ENCODE measurements around the gene TFAM.
A peak's percentile ranks its signal among the peaks of the same experiment; 100 is the strongest.
"Not testable (repeated sequence)": the region's sequence is repeated elsewhere in the genome, so short reads cannot be mapped to it uniquely, and the experiment has no call there.

The TFAM gene

DNA sequence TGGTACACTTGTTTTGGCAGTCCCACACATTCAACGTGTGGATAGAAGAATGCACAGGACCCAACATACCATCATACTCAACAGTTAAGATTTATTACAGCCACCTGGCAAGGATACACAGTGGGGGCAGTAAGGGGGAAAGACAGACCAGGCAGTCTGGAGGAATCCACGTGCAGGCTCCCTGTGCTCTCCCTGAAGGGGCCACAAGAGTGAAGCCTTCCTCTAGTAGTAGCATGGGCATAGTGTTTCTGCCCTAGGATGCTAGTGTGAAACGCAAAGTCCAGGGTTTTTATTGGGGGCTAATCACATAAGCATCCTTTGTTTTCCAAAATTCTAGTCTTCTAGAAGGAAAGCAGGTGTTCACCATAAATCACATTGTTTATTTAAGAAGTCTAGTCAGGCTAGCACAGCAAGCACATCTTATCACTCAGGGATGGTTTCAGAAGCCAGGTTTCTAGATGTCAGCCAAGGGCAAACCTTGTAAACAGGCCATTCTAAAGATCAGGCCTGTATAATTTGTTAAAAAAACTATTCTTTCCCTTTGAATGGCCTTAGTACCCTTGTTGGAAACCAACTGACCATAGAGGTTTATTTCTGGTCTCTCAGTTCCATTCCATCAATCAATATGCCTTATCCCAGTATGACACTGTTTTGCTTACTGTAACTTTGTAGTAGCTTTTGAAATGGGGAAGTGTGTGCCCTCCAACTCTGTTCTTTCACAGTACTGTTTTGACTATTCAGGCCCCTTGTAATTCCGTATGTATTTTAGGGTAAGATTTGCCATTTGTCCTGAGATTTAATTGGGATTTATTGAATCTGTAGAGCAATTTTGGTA is 12.4 kb upstream of the TFAM start:
- no peak for DNase-seq (ENCODE audit: low spot score)

DNA sequence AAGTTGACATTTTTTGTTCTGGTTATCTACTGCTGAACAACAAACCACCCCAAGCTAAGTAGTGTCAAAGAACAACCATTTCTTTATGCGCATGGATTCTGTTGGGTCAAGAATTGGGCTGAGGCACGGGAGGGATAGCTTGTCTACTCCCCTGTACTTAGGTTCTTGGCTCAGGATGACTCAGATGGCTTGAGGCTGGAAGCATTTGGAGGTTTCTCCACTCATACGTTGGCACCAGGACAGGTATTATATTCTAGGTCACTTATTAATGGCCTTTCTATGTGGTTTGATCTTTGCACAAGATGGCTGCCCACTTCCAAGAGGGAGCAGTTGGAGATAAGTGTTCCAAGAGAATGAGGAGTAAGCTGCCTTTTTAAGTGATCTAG is 11.8 kb upstream of the TFAM start:
- no peak for DNase-seq (ENCODE audit: low spot score)

DNA sequence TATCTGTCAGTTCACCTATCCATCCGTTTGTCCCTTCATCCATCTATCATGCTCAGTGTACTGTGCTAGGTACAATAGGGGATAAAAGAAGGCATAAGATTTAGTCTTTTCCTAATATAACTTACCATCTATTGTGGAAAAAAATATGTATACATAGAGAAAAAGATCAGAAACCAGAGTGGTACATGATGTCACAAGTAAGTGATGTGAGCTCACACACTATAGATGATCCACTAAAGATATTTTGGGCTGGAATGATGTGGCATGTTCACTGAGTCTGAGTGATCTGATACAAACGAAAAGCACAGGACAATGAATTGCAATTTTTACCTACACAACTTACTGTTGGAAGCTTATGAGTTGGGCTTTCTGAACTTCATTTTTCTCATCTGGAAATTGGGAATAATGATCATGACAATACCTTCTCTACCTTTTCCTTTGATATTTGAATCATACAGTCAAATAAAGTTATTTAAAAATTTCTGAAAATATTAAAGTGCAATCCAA is 2.7 kb upstream of the TFAM start:
- DNase-seq (ENCODE audit: low spot score) = no peak

DNA sequence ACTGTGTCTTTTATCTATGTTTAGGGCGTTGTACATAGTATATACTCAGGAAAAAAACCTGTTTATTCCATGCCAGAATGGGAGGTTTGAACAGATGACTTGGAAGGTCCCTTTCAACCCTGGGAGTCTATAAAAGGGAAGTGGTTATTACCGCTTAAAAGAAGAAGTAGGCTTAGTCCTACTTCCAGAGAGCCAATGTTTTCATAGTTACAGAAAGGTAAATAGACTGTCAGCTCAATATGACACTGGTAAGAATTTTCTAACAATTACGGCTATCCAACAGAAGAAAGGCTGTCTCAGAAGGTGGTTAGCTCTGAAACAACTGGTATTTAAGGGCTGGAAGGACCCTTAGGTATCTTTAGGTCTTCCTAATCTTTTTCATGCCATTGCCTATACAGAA is 1.1 kb upstream of the TFAM start:
- no peak for DNase-seq (ENCODE audit: low spot score)

DNA sequence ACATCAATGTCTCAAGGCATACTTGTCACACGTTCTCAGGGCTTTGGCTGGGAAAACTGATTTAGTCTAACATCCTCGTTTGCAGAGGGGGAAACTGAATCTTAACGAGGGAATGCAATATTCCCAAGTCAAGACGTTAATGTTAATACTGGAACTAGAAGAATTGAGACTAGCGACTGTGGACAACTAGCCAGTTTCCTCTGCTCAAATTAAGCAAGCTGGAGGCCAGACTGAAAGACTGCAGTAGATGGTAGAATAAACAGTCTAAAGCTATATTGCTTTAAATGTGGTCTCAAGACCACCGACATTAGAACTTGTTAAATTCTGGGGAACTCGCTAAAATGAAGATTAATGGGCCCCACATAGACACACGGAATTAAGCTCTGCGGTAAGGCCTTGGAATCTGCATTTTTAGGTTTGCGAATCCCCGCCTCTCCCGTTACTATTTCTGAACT is 639 bp upstream of the TFAM start:
- no peak for DNase-seq (ENCODE audit: low spot score)

DNA sequence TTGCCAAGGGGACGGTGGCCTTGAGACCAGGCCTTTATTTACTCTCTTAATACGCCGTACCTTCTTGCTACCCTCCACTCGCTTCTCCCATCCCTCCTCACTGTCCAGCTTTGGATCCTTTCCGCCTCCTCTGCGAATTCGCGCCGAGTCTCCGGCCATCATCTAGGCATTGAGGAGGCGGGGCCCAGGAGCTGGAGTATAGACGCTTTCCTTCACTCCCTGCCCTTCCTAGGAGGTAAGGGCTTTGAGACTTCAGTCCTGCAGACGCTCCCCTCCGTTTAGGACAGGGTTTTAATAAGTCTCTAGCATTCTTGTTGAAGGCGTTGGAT is 538 bp downstream of the TFAM start:
- DNase-seq (ENCODE audit: low spot score) = peak; percentile 19

DNA sequence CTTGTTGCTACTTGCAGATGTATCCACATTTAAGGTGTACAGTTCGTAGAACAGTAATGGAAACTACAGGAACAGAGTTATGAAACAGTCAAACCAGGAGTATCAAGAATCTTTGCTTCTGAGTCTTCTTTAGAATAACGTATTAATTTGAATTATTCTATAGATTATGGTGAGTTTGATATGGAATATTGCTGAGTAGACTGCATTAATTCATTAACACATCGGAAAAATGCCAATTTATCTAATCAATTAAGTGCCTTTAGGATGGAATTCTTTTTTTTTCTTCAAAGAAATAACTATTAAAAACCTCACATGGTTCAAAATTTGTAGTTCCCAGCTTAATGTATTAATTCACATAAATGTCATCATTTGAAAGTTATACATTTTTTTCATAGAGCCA is 3.8 kb downstream of the TFAM start:
- no peak for DNase-seq (ENCODE audit: low spot score)

DNA sequence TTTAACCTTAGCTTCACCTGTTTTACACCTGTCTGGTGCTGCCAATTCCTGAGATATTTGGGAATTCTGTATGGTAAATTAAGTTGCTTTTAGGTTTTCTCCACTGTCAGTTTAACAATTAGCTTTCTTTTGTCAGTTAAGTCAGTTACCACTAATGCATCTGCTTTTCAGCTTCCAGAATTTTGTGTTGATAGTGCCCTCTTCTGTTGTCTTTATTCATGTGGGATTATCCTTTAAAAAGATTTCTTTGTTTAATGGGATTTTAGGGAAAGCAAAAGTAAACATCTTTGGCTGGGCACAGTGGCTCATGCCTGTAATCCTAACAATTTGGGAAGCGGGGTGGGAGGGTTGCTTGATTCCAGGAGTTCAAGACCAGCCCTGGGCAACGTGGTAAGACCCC is 8.1 kb downstream of the TFAM start:
- DNase-seq (ENCODE audit: low spot score) = no peak

DNA sequence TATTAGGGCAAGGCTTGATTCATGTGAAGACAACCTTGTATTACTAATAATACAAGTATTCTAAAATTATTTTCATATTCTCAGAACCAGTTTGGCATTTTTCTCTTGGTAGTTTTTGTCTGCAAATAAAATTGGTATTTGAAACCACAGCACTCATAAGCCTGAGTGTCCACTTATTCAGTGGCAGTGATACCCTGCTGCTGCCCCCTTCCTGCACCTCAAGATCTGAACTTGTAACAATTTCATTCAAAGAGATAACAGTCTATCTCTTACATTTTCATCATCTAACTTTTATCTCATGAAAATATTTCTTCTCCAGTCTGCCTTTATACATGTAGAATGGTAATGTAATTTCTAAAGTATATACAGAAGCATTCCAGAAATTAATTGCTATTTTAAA is 9.3 kb downstream of the TFAM start:
- DNase-seq (ENCODE audit: low spot score) = no peak

DNA sequence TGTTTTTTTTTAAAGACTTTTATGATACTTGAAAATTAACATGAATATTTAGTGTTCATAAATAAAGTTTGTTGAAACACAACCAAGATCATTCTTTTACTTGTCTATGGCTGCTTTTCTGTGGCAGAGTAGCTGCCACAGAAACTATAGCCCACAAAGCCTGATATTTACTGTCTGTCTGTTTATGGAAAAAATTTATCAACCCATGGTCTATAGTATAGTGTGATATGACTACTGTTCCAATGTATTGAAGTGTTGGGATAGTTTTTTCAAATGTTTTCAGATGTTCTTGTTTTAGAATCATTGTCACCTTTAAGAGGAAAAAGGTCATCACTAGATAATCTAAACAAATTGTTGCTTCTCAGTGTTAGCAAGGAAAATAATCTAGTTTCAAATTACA is 10.8 kb downstream of the TFAM start:
- DNase-seq (ENCODE audit: low spot score) = no peak

DNA sequence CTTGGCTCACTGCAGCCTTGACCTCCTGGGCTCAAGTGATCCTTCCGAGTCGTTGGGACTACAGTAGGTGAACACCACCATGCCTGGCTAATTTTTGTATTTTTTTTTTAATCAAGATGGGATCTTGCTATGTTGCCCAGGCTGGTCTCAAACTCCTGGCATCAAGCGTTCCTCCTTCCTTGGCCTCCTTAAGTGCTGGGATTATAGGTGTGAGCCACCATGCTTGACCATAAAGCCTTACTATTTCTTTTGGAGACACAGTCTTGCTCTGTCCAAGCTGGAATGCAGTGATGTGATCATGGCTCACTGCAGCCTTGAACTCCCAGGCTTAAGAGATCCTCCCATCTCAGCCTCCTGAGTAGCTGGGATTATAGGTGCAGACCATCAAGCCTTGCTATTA is 12.6 kb downstream of the TFAM start:
- no peak for DNase-seq (ENCODE audit: low spot score)

DNA sequence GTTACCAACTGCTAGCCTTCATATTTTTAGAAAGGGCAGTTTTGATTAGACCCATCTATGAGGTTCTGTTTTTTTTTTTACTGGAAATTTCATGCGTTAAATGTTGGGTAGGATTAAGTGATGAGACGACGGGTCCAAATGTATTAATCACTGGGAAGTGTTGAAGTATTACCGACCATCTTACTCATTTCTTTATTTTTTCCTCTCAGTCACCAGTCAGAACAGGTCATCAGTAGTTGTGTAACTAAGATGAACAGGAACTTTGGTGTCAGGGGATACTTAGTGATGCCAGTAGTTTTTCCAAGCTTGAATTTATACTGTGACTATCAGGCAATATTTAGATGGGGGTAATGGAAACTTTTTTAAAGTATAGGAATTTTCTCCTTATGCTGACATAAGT is 14.2 kb downstream of the TFAM start:
- DNase-seq (ENCODE audit: low spot score) = no peak

DNA sequence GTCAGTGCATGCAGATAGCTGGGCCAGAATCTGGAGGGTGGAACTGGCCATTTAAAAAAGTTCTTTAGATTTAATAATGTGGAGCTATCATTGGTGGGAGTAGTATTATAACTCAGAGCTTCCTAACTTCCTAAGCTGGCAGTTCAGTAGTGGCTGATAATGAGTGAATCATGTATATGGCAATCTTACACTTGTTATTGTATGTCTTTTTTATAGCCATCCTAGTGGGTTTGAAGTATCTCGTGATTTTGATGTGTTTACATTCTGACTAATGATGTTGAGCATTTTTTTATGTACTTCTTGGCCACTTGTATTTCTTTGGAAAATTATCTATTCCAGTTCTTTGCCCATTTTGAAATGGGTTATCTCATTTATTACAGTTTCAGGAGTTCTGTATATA is 15.4 kb downstream of the TFAM start:
- no peak for DNase-seq (ENCODE audit: low spot score)

DNA sequence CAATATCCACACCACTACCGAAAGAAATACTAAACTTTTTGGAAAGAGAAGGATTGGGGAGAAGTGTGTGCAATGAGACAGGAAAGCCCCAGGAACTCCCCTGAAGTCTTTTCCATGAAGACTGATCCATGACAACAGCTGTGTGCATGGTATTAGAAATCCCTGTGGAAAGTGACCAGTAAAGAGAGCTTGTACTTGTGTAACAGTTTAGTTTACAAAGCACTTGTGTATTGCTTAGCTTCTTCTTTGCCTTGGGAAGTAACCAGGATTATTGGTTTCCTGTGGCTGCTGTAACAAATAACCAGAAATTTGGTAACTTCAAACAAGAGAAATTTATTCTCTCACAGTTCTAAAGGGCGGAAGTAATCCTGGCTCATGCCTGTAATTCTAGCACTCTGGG is 18.8 kb downstream of the TFAM start:
- no peak for DNase-seq (ENCODE audit: low spot score)

DNA sequence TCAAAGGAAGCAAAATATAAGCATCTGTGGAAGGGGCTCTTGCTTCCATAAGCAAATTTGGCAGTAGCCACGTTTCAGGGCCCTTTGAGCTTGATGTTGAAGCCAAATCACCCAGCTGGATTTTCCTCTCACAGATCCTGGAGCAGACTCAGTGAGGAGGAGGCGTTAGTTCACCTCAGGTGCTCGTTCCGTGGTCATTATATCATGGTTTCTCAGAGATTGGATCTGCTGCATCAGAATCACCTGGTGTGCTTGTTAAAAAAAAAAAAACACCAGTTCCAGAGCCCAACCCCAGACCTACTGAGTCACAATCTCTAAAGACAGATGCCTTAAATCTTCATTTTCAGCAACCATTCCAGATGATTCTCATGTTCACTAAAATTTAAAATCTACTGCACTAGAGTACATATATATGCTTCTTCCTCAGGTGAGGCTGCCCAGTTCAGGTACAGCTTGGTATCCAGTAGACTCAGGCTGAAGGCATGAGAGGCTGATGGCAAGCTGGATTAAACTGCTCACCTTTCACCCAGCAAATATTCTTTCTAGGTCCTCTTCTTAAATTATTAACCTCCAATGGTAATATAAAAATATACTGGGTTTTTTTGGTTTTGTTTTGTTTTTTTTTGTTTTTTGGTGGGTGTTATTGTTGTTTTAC is 24.9 kb downstream of the TFAM start:
- no peak for DNase-seq (ENCODE audit: low spot score)

DNA sequence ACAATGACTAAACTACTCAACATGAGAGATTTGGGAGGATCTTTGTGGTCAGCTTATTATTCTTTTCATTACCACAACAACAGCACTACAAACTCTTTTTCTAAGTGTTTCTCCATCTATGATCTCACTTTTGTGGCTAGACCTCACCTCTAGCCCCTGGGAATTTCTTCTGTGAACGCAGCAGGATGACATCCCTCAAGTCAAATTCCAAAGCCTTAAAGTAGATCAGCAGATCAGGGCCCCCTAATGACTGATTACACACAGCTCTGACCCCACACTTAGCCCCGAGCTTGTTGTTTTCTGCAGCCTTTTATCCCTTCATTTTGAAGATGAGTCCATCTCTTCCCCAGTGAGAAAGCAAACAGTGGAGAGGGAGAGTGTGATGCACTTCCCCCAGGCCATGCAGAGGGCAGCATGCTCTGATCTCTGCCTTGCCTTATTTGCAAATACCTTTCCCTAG is 27.3 kb downstream of the TFAM start:
- no peak for DNase-seq (ENCODE audit: low spot score)

DNA sequence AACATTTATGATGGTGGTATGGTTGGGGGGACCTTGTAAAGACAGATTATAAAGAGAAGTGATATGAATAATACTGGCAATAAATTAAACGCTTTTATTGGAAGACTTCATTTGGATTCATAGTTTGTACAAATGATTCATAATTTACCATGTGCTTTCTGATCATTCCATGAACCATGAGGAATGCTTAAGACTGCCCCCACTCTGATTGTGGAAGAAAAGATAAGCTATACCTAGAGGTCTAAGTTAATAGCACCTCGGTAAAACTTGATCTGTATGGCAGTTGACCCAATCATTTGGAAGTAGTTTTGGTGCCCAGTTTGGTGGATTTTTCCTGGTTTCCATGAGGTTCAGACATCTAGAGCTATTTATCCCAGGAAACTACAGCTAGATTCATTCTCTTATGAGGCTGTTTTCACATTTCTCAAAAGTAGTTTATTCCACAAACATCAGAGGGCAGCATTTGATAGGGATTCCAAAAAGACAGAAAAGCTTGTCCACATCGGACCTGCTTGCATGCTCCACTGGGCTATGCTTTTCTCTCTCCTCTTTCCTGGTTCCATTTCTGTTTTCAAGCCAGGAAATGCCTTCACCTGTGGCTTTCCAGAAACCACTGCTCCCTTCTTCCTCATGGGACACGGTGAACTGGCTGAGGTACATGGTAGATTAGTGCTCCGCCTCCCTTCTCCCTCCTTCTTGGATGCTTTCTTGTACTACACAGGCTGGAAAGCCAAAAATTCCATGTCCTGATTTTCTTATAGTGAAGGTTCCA is 29.2 kb downstream of the TFAM start:
- no peak for DNase-seq (ENCODE audit: low spot score)

DNA sequence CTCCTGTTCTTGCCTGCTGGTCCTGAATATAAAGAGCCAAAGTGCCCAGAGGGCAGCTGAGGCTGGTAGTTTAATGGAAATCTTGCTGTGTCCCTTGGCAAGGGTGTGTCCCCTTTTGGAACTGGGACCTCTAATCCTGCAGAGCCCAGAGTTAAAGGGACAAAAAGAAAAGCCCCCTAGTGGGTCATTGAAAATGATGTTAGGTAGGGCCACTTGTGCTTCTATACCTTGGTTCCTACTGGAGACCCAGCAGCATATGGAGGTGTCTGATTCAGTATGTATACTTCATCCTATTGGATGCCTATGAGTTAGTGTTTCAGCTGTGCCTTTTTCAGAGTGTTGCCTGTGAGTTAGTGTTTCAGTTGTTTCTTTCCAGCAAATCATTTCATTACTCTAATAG is 30.5 kb downstream of the TFAM start:
- no peak for DNase-seq (ENCODE audit: low spot score)

DNA sequence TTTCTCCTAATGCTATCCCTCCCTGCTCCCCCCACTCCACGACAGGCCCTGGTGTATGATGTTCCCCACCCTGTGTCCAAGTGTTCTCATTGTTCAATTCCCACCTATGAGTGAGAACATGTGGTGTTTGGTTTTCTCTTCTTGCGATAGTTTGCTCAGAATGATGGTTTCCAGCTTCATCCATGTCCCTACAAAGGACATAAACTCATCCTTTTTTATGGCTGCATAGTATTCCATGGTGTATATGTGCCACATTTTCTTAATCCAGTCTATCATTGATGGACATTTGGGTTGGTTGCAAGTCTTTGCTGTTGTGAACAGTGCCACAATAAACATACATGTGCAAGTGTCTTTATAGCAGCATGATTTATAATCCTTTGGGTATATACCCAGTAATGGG is 32.7 kb downstream of the TFAM start:
- DNase-seq (ENCODE audit: low spot score) = not testable (repeated sequence)

DNA sequence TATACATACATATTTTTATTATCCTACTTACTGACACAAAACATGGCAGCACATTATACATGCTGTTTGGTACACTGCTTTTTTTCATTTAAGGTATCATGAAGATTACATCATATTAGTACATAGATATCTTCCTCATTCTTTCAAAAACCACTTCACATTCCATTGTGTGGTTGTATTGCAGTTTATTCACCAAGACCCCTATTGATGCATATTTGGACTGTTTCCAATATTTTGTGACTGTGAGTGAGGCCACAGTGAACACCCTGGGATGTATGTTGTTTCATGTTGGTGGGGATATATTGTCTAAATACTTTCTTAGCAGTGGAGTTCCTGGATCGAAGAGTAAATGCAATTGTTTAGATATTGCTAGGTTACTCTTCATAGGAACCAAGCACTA is 39.0 kb downstream of the TFAM start:
- no peak for DNase-seq (ENCODE audit: low spot score)

DNA sequence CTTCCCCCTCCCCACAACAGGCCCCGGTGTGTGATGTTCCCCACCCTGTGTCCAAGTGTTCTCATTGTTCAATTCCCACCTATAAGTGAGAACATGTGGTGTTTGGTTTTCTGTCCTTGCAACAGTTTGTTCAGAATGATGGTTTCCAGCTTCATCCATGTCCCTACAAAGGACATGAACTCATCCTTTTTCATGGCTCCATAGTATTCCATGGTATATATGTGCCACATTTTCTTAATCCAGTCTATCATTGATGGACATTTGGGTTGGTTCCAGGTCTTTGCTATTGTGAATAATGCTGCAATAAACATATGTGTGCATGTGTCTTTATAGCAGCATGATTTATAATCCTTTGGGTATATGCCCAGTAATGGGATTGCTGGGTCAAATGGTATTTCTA is 43.2 kb downstream of the TFAM start:
- DNase-seq (ENCODE audit: low spot score) = not testable (repeated sequence)

DNA sequence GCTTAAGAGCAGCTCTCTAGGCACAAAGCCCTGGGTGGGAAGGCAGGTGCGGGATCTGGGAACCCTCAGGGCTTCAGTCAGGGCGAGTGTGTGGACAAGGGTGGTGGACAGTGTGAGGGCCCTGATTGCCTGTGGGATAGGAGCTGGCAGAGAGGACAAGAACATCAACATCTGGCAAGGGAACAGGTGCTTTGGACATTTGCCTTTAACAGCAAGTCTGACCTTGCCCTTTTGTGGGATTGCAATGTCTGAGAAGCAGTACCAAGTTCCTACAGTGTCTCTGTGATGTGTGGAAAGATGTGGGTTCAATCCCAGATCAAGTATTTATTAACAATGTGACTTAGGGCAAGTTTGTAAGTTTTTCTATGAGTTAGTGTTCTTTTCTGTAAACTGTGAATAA is 46.7 kb downstream of the TFAM start:
- DNase-seq (ENCODE audit: low spot score) = no peak

DNA sequence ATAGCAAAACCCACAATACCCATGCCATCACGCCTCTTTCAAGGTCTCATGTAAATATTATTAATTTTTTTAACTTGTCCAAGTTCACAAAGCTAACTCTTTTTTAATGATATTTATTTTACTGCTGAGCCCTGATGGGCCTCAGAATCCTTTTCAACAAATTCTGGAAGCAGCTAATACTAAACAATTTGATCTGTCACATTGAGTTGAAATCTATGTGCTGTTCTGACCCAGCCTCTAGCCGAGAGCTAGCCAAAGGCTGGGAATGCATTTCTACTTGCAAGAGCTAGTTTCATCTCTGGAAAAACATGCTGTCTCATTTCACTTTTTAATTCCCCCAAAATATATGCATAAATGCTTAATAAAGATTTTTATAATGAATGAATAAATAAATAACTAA is 47.9 kb downstream of the TFAM start:
- no peak for DNase-seq (ENCODE audit: low spot score)

Data from activated CD4-positive, alpha-beta T cell treated with anti-CD3 and anti-CD28 coated beads, Interleukin-2, Interleukin-4, amounts not matched to agents 100 ng/mL and 50 ng/mL, durations not matched to agents 16 hours and 8 hours (primary cell).